Hematopoietic multipotent progenitor cell treated with erythropoietin and hydrocortisone succinate and interleukin-3 and kit ligand, for 8 days (in vitro differentiated cells): ENCODE data around the gene TMX2.
"Not testable (repeated sequence)": the region's sequence is repeated elsewhere in the genome, so short reads cannot be mapped to it uniquely, and the experiment has no call there.

Experiments used
- DNase-seq: peaks from one replicate; pipeline ENCODE4 v3.0.0-alpha.2; 2015

TMX2 gene

GRCh38 chr11:57712256-57713150 lies at the start of gene TMX2:
Gene TMX2, plus strand, starts transcription at chr11:57712593. Its CDS starts 26 bp downstream, at chr11:57712619.
- DNase-seq: peak; percentile 100

- DNase-seq: peak; percentile 63
Observed at GRCh38 chr11:57662893-57663292, 49.5 kb upstream of the TMX2 start.

- DNase-seq: no peak
Observed at GRCh38 chr11:57663975-57664374, 48.4 kb upstream of the TMX2 start.

- DNase-seq: peak; percentile 99
Observed at GRCh38 chr11:57667117-57667735, 45.2 kb upstream of the TMX2 start.

- DNase-seq: peak; percentile 99
Observed at GRCh38 chr11:57667736-57668433, 44.5 kb upstream of the TMX2 start, which contains the start of gene ZDHHC5. Gene ZDHHC5, plus strand, starts transcription at chr11:57668114. Its CDS starts 4,977 bp downstream, at chr11:57673091.

- DNase-seq: peak; percentile 39
Observed at GRCh38 chr11:57668434-57668782, 44.0 kb upstream of the TMX2 start.

GRCh38 chr11:57674251-57674650 lies 38.1 kb upstream of the TMX2 start:
- DNase-seq: no peak

- DNase-seq: no peak
Observed at GRCh38 chr11:57675176-57675941, 37.0 kb upstream of the TMX2 start.

GRCh38 chr11:57679396-57679795 lies 33.0 kb upstream of the TMX2 start:
- DNase-seq: no peak

- DNase-seq: no peak
Observed at GRCh38 chr11:57680552-57680874, 31.9 kb upstream of the TMX2 start.

GRCh38 chr11:57681168-57681567 lies 31.2 kb upstream of the TMX2 start:
- DNase-seq: peak; percentile 51

GRCh38 chr11:57690474-57690873 lies 21.9 kb upstream of the TMX2 start:
- DNase-seq: not testable (repeated sequence)

- DNase-seq: no peak
Observed at GRCh38 chr11:57698843-57699365, 13.5 kb upstream of the TMX2 start.

GRCh38 chr11:57699813-57700212 lies 12.6 kb upstream of the TMX2 start:
- DNase-seq: no peak

- DNase-seq: no peak
Observed at GRCh38 chr11:57700425-57700824, 12.0 kb upstream of the TMX2 start.

- DNase-seq: no peak
Observed at GRCh38 chr11:57703341-57703740, 9.1 kb upstream of the TMX2 start.

GRCh38 chr11:57704932-57705331 lies 7.5 kb upstream of the TMX2 start:
- no peak for DNase-seq

GRCh38 chr11:57705432-57705831 lies 7.0 kb upstream of the TMX2 start:
- not testable (repeated sequence) for DNase-seq

GRCh38 chr11:57709802-57710367 lies 2.5 kb upstream of the TMX2 start:
- DNase-seq: no peak

- peak; percentile 86 for DNase-seq
Observed at GRCh38 chr11:57711414-57712255, 758 bp upstream of the TMX2 start, which contains the start of gene MED19. Gene MED19, minus strand, starts transcription at chr11:57712215. Its CDS starts 36 bp downstream, at chr11:57712179.

GRCh38 chr11:57713835-57714234 lies 1.4 kb downstream of the TMX2 start:
- peak; percentile 54 for DNase-seq
